Measurements from ENCODE around the gene ADGRB3.
"Not testable (repeated sequence)": the region's sequence is repeated elsewhere in the genome, so short reads cannot be mapped to it uniquely, and the experiment has no call there.

ADGRB3 gene

GRCh38 chr6:68741501-68742386 lies 106.7 kb downstream of the ADGRB3 start:
- DNase-seq (ENCODE audit: low spot score), result no peak

GRCh38 chr6:68743099-68743498 lies 108.0 kb downstream of the ADGRB3 start:
- no peak for DNase-seq (ENCODE audit: low spot score)

GRCh38 chr6:68744376-68744775 lies 109.3 kb downstream of the ADGRB3 start:
- not testable (repeated sequence) for DNase-seq (ENCODE audit: low spot score)

- DNase-seq (ENCODE audit: low spot score), result no peak
Measured at GRCh38 chr6:68746376-68746775, 111.3 kb downstream of the ADGRB3 start.

GRCh38 chr6:68747110-68747790 lies 112.2 kb downstream of the ADGRB3 start:
- DNase-seq (ENCODE audit: low spot score), result no peak

- DNase-seq (ENCODE audit: low spot score), result not testable (repeated sequence)
Measured at GRCh38 chr6:68747832-68748231, 112.8 kb downstream of the ADGRB3 start.

GRCh38 chr6:68754681-68755213 lies 119.7 kb downstream of the ADGRB3 start:
- no peak for DNase-seq (ENCODE audit: low spot score)

GRCh38 chr6:68756454-68757375 lies 121.6 kb downstream of the ADGRB3 start:
- DNase-seq (ENCODE audit: low spot score), result no peak

GRCh38 chr6:68757821-68758220 lies 122.7 kb downstream of the ADGRB3 start:
- no peak for DNase-seq (ENCODE audit: low spot score)

- no peak for DNase-seq (ENCODE audit: low spot score)
Measured at GRCh38 chr6:68758559-68758958, 123.5 kb downstream of the ADGRB3 start.

GRCh38 chr6:68760485-68760884 lies 125.4 kb downstream of the ADGRB3 start:
- DNase-seq (ENCODE audit: low spot score), result no peak

- DNase-seq (ENCODE audit: low spot score), result no peak
Measured at GRCh38 chr6:68760941-68761676, 126.0 kb downstream of the ADGRB3 start.

GRCh38 chr6:68761985-68762384 lies 126.9 kb downstream of the ADGRB3 start:
- no peak for DNase-seq (ENCODE audit: low spot score)

GRCh38 chr6:68771426-68771825 lies 136.3 kb downstream of the ADGRB3 start:
- DNase-seq (ENCODE audit: low spot score), result no peak

GRCh38 chr6:68774843-68775242 lies 139.8 kb downstream of the ADGRB3 start:
- DNase-seq (ENCODE audit: low spot score), result no peak

- no peak for DNase-seq (ENCODE audit: low spot score)
Measured at GRCh38 chr6:68776354-68776753, 141.3 kb downstream of the ADGRB3 start.

GRCh38 chr6:68777956-68778355 lies 142.9 kb downstream of the ADGRB3 start:
- peak; percentile 47 for DNase-seq (ENCODE audit: low spot score)

GRCh38 chr6:68778356-68779020 lies 143.4 kb downstream of the ADGRB3 start:
- DNase-seq (ENCODE audit: low spot score), result peak; percentile 23

GRCh38 chr6:68779366-68779765 lies 144.3 kb downstream of the ADGRB3 start:
- no peak for DNase-seq (ENCODE audit: low spot score)

GRCh38 chr6:68790128-68790527 lies 155.0 kb downstream of the ADGRB3 start:
- DNase-seq (ENCODE audit: low spot score), result not testable (repeated sequence)

GRCh38 chr6:68814976-68815375 lies 179.9 kb downstream of the ADGRB3 start:
- DNase-seq (ENCODE audit: low spot score), result not testable (repeated sequence)
